Suprapubic skin (tissue), 4 donors: Measurements from ENCODE around the gene FIP1L1. TPM values are rescaled to one million over a fixed set of nuclear protein-coding genes. Genes with fewer than 3 reads are reported as not detected.
"Not testable (repeated sequence)": the region's sequence is repeated elsewhere in the genome, so short reads cannot be mapped to it uniquely, and the experiment has no call there.

Experiments
- DNase-seq, 2 donors: peaks; one replicate each; pipeline ENCODE4 v3.0.0-alpha.2; 2019; ENCODE audit warnings: low spot score in 2 of 2
- H3K27ac ChIP-seq: fragments of 200-600 bp; sonication (generic); one replicate; pipeline ENCODE4 v1.5.1; 2019
- H3K27me3 ChIP-seq: fragments of 200-600 bp; sonication (generic); one replicate; pipeline ENCODE4 v1.5.1; 2019
- H3K36me3 ChIP-seq: fragments of 200-600 bp; sonication (generic); one replicate; pipeline ENCODE4 v1.5.1; 2019
- H3K4me1 ChIP-seq: fragments of 200-600 bp; sonication (generic); one replicate; pipeline ENCODE4 v1.5.1; 2019
- H3K4me3 ChIP-seq: fragments of 200-600 bp; sonication (generic); one replicate; pipeline ENCODE4 v1.5.1; 2019; ENCODE audit warnings: mild to moderate bottlenecking
- H3K9me3 ChIP-seq: fragments of 200-600 bp; sonication (generic); one replicate; pipeline ENCODE4 v1.5.1; 2019
- EP300 ChIP-seq: sonication (generic); formaldehyde crosslinking; IDR thresholded peaks from one replicate; pipeline ENCODE4 v1.6.1; 2017; ENCODE audit warnings: antibody characterized with exemption
- POLR2A ChIP-seq, 2 donors: fragments of 450-650 bp; IDR thresholded peaks; one replicate each; pipeline ENCODE4 v1.6.1; 2017; ENCODE audit warnings: antibody characterized with exemption in 2 of 2, mild to moderate bottlenecking in 2 of 2, moderate library complexity in 2 of 2
- POLR2AphosphoS5 ChIP-seq, 3 donors: sonication (generic); formaldehyde crosslinking; IDR thresholded peaks; one replicate each; pipeline ENCODE4 v1.6.1; 2017; ENCODE audit warnings: antibody characterized with exemption in 3 of 3
- WGBS: methylation state at CpG from one replicate; pipeline ENCODE4 v1.1.5; 2018; 5-methylcytosine and 5-hydroxymethylcytosine counted together
- total RNA-seq, 4 donors: library from RNA; depleted of rRNA; stranded (reverse); fragments of >200 nt; gene quantifications; one replicate each; pipeline ENCODE4 v1.1.0, GENCODE V29; 2016
- TF ChIP-seq, protein P1 (sequence below), 2 donors: fragments of 200-600 bp in 1 of 2; fragments of 450-650 bp in 1 of 2; sonication (generic) in 1 of 2; IDR thresholded peaks; one replicate each; pipeline ENCODE4 v1.5.1; 2016 to 2019; ENCODE audit warnings: antibody characterized with exemption in 2 of 2, mild to moderate bottlenecking in 1 of 2, moderate library complexity in 1 of 2

FIP1L1 gene
- total RNA-seq, 4 donors from 2014 or later: 33.8 to 57.5 (median 46.6) TPM

DNA sequence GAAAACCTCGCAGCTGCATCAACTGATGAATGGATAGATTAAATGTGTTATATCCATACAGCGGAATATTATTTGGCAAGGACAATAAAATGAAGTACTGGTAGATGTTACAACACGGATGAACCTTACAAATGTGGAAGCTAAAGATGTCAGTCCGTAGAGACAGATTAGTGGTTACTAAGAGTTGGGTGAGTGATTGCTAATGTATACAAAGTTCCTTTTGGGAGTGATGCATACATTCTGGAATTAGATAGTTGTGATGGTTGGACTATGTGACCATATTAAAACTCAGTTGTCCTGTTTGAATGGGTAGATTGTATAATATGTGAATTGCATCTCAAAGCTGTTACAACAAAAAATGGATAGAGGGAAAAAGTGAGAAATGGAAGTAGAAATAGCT lies 2.8 kb downstream of the FIP1L1 start:
- no peaks in the 10 kb centered on the region for H3K27me3 ChIP-seq
- no peak overlapping the region for H3K4me3 ChIP-seq
- H3K4me1 ChIP-seq: peaks cover 33% of the 10 kb centered on the region
- no peak overlapping the region for H3K27ac ChIP-seq
- 92% methylated on average over 4 of the region's 4 CpGs for WGBS
- no peak for DNase-seq
- peaks cover 25% of the 10 kb centered on the region for H3K36me3 ChIP-seq
- no peaks in the 10 kb centered on the region for H3K9me3 ChIP-seq
- TF ChIP-seq, protein P1, sequence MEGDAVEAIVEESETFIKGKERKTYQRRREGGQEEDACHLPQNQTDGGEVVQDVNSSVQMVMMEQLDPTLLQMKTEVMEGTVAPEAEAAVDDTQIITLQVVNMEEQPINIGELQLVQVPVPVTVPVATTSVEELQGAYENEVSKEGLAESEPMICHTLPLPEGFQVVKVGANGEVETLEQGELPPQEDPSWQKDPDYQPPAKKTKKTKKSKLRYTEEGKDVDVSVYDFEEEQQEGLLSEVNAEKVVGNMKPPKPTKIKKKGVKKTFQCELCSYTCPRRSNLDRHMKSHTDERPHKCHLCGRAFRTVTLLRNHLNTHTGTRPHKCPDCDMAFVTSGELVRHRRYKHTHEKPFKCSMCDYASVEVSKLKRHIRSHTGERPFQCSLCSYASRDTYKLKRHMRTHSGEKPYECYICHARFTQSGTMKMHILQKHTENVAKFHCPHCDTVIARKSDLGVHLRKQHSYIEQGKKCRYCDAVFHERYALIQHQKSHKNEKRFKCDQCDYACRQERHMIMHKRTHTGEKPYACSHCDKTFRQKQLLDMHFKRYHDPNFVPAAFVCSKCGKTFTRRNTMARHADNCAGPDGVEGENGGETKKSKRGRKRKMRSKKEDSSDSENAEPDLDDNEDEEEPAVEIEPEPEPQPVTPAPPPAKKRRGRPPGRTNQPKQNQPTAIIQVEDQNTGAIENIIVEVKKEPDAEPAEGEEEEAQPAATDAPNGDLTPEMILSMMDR (IDR thresholded peaks at IDR 0.05): no peak
- TF ChIP-seq EP300: no peak
- TF ChIP-seq POLR2A (IDR thresholded peaks at IDR 0.05): no peak
- no peak for TF ChIP-seq POLR2AphosphoS5 (IDR thresholded peaks at IDR 0.05)

DNA sequence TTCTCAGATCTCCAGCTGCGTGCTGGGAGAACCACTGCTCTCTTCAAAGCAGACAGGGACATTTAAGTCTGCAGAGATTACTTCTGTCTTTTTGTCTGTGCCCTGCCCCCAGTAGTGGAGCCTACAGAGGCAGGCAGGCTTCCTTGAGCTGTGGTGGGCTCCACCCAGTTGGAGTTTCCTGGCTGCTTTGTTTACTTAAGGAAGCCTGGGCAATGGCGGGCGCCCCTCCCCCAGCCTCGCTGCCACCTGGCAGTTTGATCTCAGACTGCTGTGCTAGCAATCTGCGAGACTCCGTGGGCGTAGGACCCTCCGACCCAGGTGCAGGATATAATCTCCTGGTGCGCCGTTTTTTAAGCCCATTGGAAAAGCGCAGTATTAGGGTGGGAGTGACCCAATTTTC lies 32.0 kb downstream of the FIP1L1 start:
- not testable (repeated sequence) for H3K9me3 ChIP-seq, H3K27ac ChIP-seq, H3K4me3 ChIP-seq, H3K27me3 ChIP-seq, DNase-seq, H3K4me1 ChIP-seq
- 97% methylated on average over 7 of the region's 11 CpGs for WGBS
- H3K36me3 ChIP-seq: peaks cover 22% of the 10 kb centered on the region

DNA sequence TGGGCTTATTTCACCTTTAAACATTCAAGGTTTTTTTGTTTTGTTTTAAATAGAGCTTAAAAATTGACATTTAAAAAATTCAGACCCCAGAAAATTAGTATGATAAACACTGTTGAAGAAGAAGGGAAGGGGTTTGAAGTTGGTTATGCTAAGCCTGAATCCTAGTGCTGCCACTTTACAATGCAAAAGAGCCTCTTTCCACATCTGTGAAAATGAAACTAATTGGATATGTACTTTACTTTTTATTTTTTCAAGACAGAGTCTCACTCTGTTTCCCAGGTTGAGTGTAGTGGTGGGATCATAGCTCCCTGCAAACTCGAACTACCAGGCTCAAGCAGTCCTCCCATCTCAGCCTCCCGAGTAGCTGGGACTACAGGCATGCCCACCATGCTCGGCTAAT lies 41.8 kb downstream of the FIP1L1 start:
- Histone ChIP-seq H3K36me3 (peaks cover 13% of the 10 kb centered on the region), H3K4me1 (no peaks in the 10 kb centered on the region), H3K27ac (no peak overlapping the region), H3K4me3 (no peak overlapping the region), H3K27me3 (no peaks in the 10 kb centered on the region), H3K9me3 (no peaks in the 10 kb centered on the region)
- DNase-seq: no peak
- 94% methylated on average over 3 of the region's 3 CpGs for WGBS
- no peak for TF ChIP-seq POLR2A (IDR thresholded peaks at IDR 0.05)
- no peak for TF ChIP-seq EP300
- TF ChIP-seq, protein P1 (IDR thresholded peaks at IDR 0.05): no peak
- TF ChIP-seq POLR2AphosphoS5 (IDR thresholded peaks at IDR 0.05): no peak

DNA sequence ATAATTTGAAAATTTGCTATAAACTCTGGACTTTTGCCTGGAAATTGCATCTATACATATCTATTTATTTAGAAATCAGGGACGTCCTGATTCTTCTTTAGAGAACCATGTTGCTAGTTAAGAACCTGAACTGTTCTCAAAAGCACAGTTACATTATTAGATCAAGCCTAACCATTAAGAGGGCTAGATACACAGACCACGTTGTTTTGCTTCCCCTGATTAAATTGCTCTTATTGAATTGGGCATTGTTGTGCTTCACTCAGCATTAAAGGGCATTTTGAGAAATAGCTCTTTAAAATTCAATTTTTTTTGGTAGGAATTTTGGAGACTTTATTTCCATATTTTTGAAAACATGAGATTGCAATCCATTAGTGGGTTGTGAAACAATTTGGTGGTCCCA lies 44.4 kb downstream of the FIP1L1 start:
- H3K27me3 ChIP-seq: no peaks in the 10 kb centered on the region
- no peak overlapping the region for H3K4me3 ChIP-seq
- peaks cover 5% of the 10 kb centered on the region for H3K36me3 ChIP-seq
- no peaks in the 10 kb centered on the region for H3K9me3 ChIP-seq
- H3K27ac ChIP-seq: no peak overlapping the region
- WGBS: 89% methylated on average over 2 of the region's 2 CpGs
- TF ChIP-seq, protein P1 (IDR thresholded peaks at IDR 0.05): no peak
- TF ChIP-seq POLR2A (IDR thresholded peaks at IDR 0.05) (no peak), POLR2AphosphoS5 (IDR thresholded peaks at IDR 0.05) (no peak), EP300 (no peak)
- DNase-seq: no peak
- no peaks in the 10 kb centered on the region for H3K4me1 ChIP-seq

DNA sequence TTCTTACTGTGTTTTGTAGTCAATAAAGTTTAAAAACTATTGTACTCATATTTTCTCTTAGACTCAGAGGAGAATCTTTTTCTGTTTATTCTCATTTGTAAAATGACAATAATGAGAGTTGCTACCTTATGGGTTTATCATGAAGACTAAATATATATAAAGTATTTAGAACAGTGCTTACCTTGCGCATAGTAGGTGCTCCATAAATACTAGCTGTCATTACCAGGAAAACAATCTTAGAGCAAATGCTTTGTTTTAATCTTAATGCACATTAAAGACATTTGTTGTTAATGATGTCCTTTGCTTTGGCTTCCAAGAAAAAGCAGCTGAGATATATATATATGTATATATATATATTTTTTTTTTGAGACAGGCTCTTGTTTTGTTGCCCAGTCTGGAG lies 44.9 kb downstream of the FIP1L1 start:
- Histone ChIP-seq H3K27me3 (no peaks in the 10 kb centered on the region), H3K4me3 (no peak overlapping the region), H3K9me3 (no peaks in the 10 kb centered on the region), H3K4me1 (no peaks in the 10 kb centered on the region), H3K27ac (no peak overlapping the region), H3K36me3 (peaks cover 8% of the 10 kb centered on the region)
- no peak for DNase-seq
- TF ChIP-seq, protein P1 (IDR thresholded peaks at IDR 0.05): no peak
- TF ChIP-seq POLR2AphosphoS5 (IDR thresholded peaks at IDR 0.05): no peak
- TF ChIP-seq POLR2A (IDR thresholded peaks at IDR 0.05): no peak
- no peak for TF ChIP-seq EP300
- 97% methylated on average over 1 of the region's 1 CpG for WGBS

DNA sequence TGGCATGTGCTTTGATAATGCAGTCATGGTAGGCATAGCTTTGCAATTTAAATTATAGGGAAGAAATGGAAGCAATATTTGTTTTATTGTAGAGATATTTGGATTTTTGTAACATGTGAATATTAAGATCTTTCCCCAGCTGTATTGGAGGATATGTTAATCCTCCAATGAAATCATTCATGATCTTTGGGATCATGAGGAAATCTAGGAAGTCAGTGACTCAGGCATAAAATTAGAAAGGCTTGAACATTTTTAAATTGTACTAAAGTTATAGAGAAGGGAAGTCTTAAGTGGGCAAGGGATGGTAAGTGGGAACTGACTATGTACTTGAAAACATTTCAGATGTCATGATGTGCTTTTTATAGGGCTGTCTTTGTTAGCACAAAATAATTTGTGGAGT lies 46.8 kb downstream of the FIP1L1 start:
- TF ChIP-seq, protein P1 (IDR thresholded peaks at IDR 0.05): no peak
- TF ChIP-seq POLR2A (IDR thresholded peaks at IDR 0.05) (no peak), EP300 (no peak), POLR2AphosphoS5 (IDR thresholded peaks at IDR 0.05) (no peak)
- Histone ChIP-seq H3K27ac (no peak overlapping the region), H3K27me3 (no peaks in the 10 kb centered on the region), H3K4me3 (no peak overlapping the region), H3K4me1 (no peaks in the 10 kb centered on the region), H3K9me3 (no peaks in the 10 kb centered on the region), H3K36me3 (peaks cover 25% of the 10 kb centered on the region)
- DNase-seq: no peak
